Retinal pigment epithelial cell (primary cell): Measurements from ENCODE around the gene ESPL1.

Source experiments
- DNase-seq: peaks from one replicate; pipeline ENCODE4 v3.0.0-alpha.2; 2010; ENCODE audit warnings: low read depth
- H3K4me3 ChIP-seq: 2 replicates; pipeline ENCODE4 v1.5.1; 2011; ENCODE audit warnings: mild to moderate bottlenecking, low read length, control low read depth, moderate library complexity
- CTCF ChIP-seq: conservative IDR thresholded peaks from 2 replicates; pipeline ENCODE4 v1.5.1; 2011; ENCODE audit warnings: low read depth, low read length, control low read depth, inconsistent platforms

Gene ESPL1

GRCh38 chr12:53340398-53340797 lies 72.3 kb downstream of the ESPL1 start:
- TF ChIP-seq CTCF = no peak

More at GRCh38 chr12:53340398-53340797, 72.3 kb downstream of the ESPL1 start:
- no peak for DNase-seq
- H3K4me3 ChIP-seq = no peak overlapping the region
